ENCODE data around the gene LYSMD2. TPM values are rescaled to one million over a fixed set of nuclear protein-coding genes. Genes with fewer than 3 reads are reported as not detected.

Gene LYSMD2
- total RNA-seq, 1 donor from 2014 or later = 30.6 TPM

- no peak for DNase-seq (ENCODE audit: low spot score in 2 of 2)
- no peak for FAIRE-seq
Measured at GRCh38 chr15:51754267-51754666, 16.8 kb upstream of the LYSMD2 start.

GRCh38 chr15:51752888-51753287, 15.4 kb upstream of the LYSMD2 start:
- FAIRE-seq (no peak), DNase-seq (ENCODE audit: low spot score in 2 of 2) (no peak)

- peak in 1 of 2 donors; percentile 37 for DNase-seq (ENCODE audit: low spot score in 2 of 2)
- no peak for FAIRE-seq
Measured at GRCh38 chr15:51751697-51752683, 14.5 kb upstream of the LYSMD2 start.

GRCh38 chr15:51750792-51751696, 13.6 kb upstream of the LYSMD2 start, which contains the start of gene TMOD2:
TSS of gene TMOD2 (plus strand) at chr15:51751597. CDS start at chr15:51766442, 14,845 bp downstream.
- no peak for FAIRE-seq
- peak; percentile 60 to 70 for DNase-seq (ENCODE audit: low spot score in 2 of 2)

- no peak for DNase-seq (ENCODE audit: low spot score in 2 of 2)
- no peak for FAIRE-seq
Measured at GRCh38 chr15:51750186-51750585, 12.7 kb upstream of the LYSMD2 start.

GRCh38 chr15:51749307-51749706, 11.9 kb upstream of the LYSMD2 start:
- DNase-seq (ENCODE audit: low spot score in 2 of 2) (no peak), FAIRE-seq (no peak)

- DNase-seq (ENCODE audit: low spot score in 2 of 2) = no peak
- FAIRE-seq = no peak
Measured at GRCh38 chr15:51739061-51739712, 1.7 kb upstream of the LYSMD2 start.

- DNase-seq (ENCODE audit: low spot score in 2 of 2) (no peak), FAIRE-seq (no peak)
Measured at GRCh38 chr15:51738553-51738952, 1.1 kb upstream of the LYSMD2 start.

GRCh38 chr15:51736751-51737521, 519 bp downstream of the LYSMD2 start:
- FAIRE-seq (no peak), DNase-seq (ENCODE audit: low spot score in 2 of 2) (peak; percentile 39 to 62)

- FAIRE-seq = no peak
- no peak for DNase-seq (ENCODE audit: low spot score in 2 of 2)
Measured at GRCh38 chr15:51736069-51736468, 1.4 kb downstream of the LYSMD2 start.

GRCh38 chr15:51735228-51736010, 2.0 kb downstream of the LYSMD2 start:
- DNase-seq (ENCODE audit: low spot score in 2 of 2) (no peak), FAIRE-seq (no peak)

GRCh38 chr15:51732646-51733045, 4.8 kb downstream of the LYSMD2 start:
- no peak for DNase-seq (ENCODE audit: low spot score in 2 of 2)
- FAIRE-seq = no peak

- FAIRE-seq = no peak
- no peak for DNase-seq (ENCODE audit: low spot score in 2 of 2)
Measured at GRCh38 chr15:51731549-51732267, 5.7 kb downstream of the LYSMD2 start.

- DNase-seq (ENCODE audit: low spot score in 2 of 2) = no peak
- no peak for FAIRE-seq
Measured at GRCh38 chr15:51727141-51727897, 10.1 kb downstream of the LYSMD2 start.

- DNase-seq (ENCODE audit: low spot score in 2 of 2) = peak in 1 of 2 donors; percentile 33
- no peak for FAIRE-seq
Measured at GRCh38 chr15:51726302-51727073, 11.0 kb downstream of the LYSMD2 start.

GRCh38 chr15:51724673-51725072, 12.8 kb downstream of the LYSMD2 start:
- DNase-seq (ENCODE audit: low spot score in 2 of 2) (no peak), FAIRE-seq (no peak)

- DNase-seq (ENCODE audit: low spot score in 2 of 2) = no peak
- no peak for FAIRE-seq
Measured at GRCh38 chr15:51724199-51724598, 13.3 kb downstream of the LYSMD2 start.
